CD14-positive monocyte (primary cell): ENCODE data around the gene RELB. TPM values are rescaled to one million over a fixed set of nuclear protein-coding genes. Genes with fewer than 3 reads are reported as not detected.

Experiments used
- DNase-seq, 3 donors: peaks; one replicate each; pipeline ENCODE4 v3.0.0-alpha.2; 2011 to 2022
- H2AFZ ChIP-seq: 2 replicates; pipeline ENCODE4 v1.6.0; 2012; ENCODE audit warnings: mild to moderate bottlenecking, low read depth, low read length, inconsistent platforms; ENCODE audit not compliant: insufficient read depth, poor library complexity, severe bottlenecking
- H3K27ac ChIP-seq, 2 donors: 1 replicate in 1 of 2; 2 replicates in 1 of 2; pipeline ENCODE4 v1.5.1; 2012 to 2013; ENCODE audit warnings: low read length in 2 of 2, control low read depth in 1 of 2, inconsistent platforms in 1 of 2, low read depth in 1 of 2, mild to moderate bottlenecking in 1 of 2
- H3K27me3 ChIP-seq, 2 donors: one replicate each; pipeline versions ENCODE4 v1.6.0 to v1.6.1; 2011 to 2013; ENCODE audit warnings: low read length in 2 of 2; ENCODE audit not compliant: control insufficient read depth in 2 of 2, insufficient read depth in 2 of 2
- H3K36me3 ChIP-seq, 2 donors: replicated peaks in 1 of 2; 1 replicate in 1 of 2; 2 replicates in 1 of 2; pipeline versions ENCODE4 v1.5.1 to v1.6.1; 2012 to 2013; ENCODE audit warnings: low read length in 2 of 2, control low read depth in 1 of 2, inconsistent platforms in 1 of 2, mild to moderate bottlenecking in 1 of 2; ENCODE audit not compliant: insufficient read depth in 2 of 2, control insufficient read depth in 1 of 2
- H3K4me1 ChIP-seq, 2 donors: 1 replicate in 1 of 2; 2 replicates in 1 of 2; pipeline versions ENCODE4 v1.5.1 to v1.6.1; 2012 to 2013; ENCODE audit warnings: low read length in 2 of 2, control low read depth in 1 of 2, inconsistent platforms in 1 of 2, mild to moderate bottlenecking in 1 of 2, moderate library complexity in 1 of 2; ENCODE audit not compliant: insufficient read depth in 2 of 2, control insufficient read depth in 1 of 2
- H3K4me2 ChIP-seq: replicated peaks from 2 replicates; pipeline ENCODE3; 2012; ENCODE audit warnings: low read length, moderate library complexity, mild to moderate bottlenecking; ENCODE audit not compliant: poor library complexity, severe bottlenecking; ENCODE audit errors: extremely low read depth
- H3K4me3 ChIP-seq, 3 experiments: fragments of 200-600 bp in 1 of 3; sonication (generic) in 1 of 3; replicated peaks in 1 of 3; 1 replicate in 2 of 3; 2 replicates in 1 of 3; pipeline ENCODE4 v1.5.1; 2011 to 2013; ENCODE audit warnings: low read length in 3 of 3, mild to moderate bottlenecking in 3 of 3, control low read depth in 2 of 3, low read depth in 2 of 3, inconsistent platforms in 1 of 3, moderate library complexity in 1 of 3
- H3K79me2 ChIP-seq: 2 replicates; pipeline ENCODE4 v1.6.0; 2012; ENCODE audit warnings: mild to moderate bottlenecking, control low read depth, inconsistent platforms, low read length, moderate library complexity; ENCODE audit not compliant: insufficient read depth
- H3K9ac ChIP-seq: 2 replicates; pipeline ENCODE4 v1.6.0; 2017; ENCODE audit warnings: low read length, mild to moderate bottlenecking; ENCODE audit not compliant: insufficient read depth, poor library complexity, severe bottlenecking
- H3K9me3 ChIP-seq, 2 donors: replicated peaks in 1 of 2; 1 replicate in 1 of 2; 2 replicates in 1 of 2; pipeline versions ENCODE4 v1.5.1 to v1.6.1; 2012 to 2013; ENCODE audit warnings: low read length in 2 of 2, control low read depth in 1 of 2; ENCODE audit not compliant: control insufficient read depth in 1 of 2, insufficient read depth in 1 of 2
- H4K20me1 ChIP-seq: 2 replicates; pipeline ENCODE4 v1.6.0; 2012; ENCODE audit warnings: mild to moderate bottlenecking, low read length, control low read depth, moderate library complexity; ENCODE audit not compliant: insufficient read depth
- H3K27ac Mint-ChIP-seq, 7 donors: one replicate each; pipeline ENCODE4 v1.8.0; 2020; ENCODE audit warnings: mild to moderate bottlenecking in 7 of 7, mixed read lengths in 7 of 7, moderate library complexity in 6 of 7, inconsistent platforms in 2 of 7
- H3K27me3 Mint-ChIP-seq, 3 donors: one replicate each; pipeline ENCODE4 v1.8.0; 2021 to 2022; ENCODE audit warnings: low read depth in 3 of 3, mild to moderate bottlenecking in 3 of 3, mixed read lengths in 3 of 3, moderate library complexity in 3 of 3, inconsistent platforms in 1 of 3
- H3K36me3 Mint-ChIP-seq, 2 donors: one replicate each; pipeline ENCODE4 v1.8.0; 2020; ENCODE audit warnings: mixed read lengths in 2 of 2, inconsistent platforms in 1 of 2, mild to moderate bottlenecking in 1 of 2
- H3K4me1 Mint-ChIP-seq: one replicate; pipeline ENCODE4 v1.8.0; 2020; ENCODE audit warnings: mild to moderate bottlenecking, mixed read lengths
- H3K4me3 Mint-ChIP-seq, 2 donors: one replicate each; pipeline ENCODE4 v1.8.0; 2020; ENCODE audit warnings: mild to moderate bottlenecking in 2 of 2, mixed read lengths in 2 of 2, moderate library complexity in 1 of 2
- H3K9me3 Mint-ChIP-seq, 7 donors: one replicate each; pipeline ENCODE4 v1.8.0; 2020 to 2022; ENCODE audit warnings: mixed read lengths in 7 of 7, mild to moderate bottlenecking in 6 of 7, moderate library complexity in 6 of 7, inconsistent platforms in 2 of 7
- WGBS: methylation state at CpG from one replicate; pipeline ENCODE4 v1.1.5; 2013; ENCODE audit warnings: missing lambda C conversion rate; ENCODE audit not compliant: insufficient coverage; 5-methylcytosine and 5-hydroxymethylcytosine counted together
- intact Hi-C, 2 donors: fragments of 100-400 bp; cut with micrococcal nuclease; formaldehyde crosslinking; loops; one replicate each; pipeline versions ENCODE4 v1.15.0 to v1.15.1; 2023
- polyA plus RNA-seq, 3 donors: library from polyadenylated mRNA; depleted of rRNA in 1 of 3; unstranded in 2 of 3; stranded (reverse) in 1 of 3; fragments of 300-500 nt in 2 of 3; fragments of >200 nt in 1 of 3; fragmentation: Illumina TruSeq in 2 of 3; gene quantifications; 1 replicate in 2 of 3; 2 replicates in 1 of 3; pipeline ENCODE4 v1.2.3, GENCODE V29; 2012 to 2021
- TF ChIP-seq, protein P1 (sequence below): fragments of 200-600 bp; IDR thresholded peaks from one replicate; pipeline ENCODE4 v1.8.0; 2022; ENCODE audit warnings: antibody characterized with exemption, mild to moderate bottlenecking

RELB gene
- polyA plus RNA-seq, 3 donors: 32.3 to 35.0 (median 34.4) TPM

DNA sequence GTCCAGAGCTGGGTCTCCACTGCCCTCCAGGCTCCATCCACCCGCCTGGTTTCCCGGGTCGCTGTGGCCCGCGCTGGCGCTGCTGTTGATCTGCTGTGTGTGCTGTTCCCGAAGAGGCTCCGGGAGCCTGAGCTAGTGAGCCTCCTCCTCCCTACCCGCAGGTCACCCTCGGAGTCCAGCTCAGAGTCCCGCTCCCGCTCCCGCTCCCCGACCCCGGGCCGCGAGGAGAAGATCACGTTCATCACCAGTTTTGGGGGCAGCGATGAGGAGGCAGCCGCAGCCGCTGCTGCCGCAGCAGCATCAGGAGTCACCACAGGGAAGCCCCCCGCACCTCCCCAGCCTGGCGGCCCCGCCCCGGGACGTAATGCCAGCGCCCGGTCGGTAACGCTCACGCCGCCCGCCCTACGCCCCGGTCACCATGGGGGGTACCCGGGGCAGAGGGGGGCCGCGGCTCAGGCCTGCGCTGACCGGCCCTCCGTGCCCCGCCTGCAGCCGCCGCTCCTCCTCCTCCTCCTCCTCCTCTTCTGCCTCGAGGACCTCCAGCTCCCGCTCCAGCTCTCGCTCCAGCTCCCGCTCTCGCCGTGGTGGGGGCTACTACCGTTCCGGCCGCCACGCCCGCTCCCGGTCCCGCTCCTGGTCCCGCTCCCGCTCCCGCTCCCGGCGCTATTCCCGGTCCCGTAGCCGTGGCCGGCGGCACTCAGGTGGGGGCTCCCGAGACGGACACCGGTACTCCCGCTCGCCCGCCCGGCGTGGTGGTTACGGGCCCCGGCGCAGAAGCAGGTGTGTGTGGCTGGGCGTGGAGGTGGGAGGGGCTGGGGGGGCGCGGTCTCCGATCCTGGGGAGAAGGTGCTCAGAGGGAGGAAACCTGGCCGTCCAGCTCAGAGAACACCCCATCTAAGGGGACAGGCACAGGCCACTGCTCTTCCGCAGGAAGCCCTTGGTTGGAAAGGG, 62.9 kb downstream of the RELB start:
- 97% methylated on average over 52 of the region's 85 CpGs for WGBS
- peaks cover 3% of the 10 kb centered on the region for H3K4me1 Mint-ChIP-seq
- H3K27ac Mint-ChIP-seq: peak overlapping the region in 2 of 7 donors; percentile 16 to 50
- peaks cover 0 to 2% (median 0%) of the 10 kb centered on the region in 3 donors for H3K27me3 Mint-ChIP-seq
- intact Hi-C loops: no loop called here
- H3K4me3 ChIP-seq: no peak overlapping the region
- H2AFZ ChIP-seq: no peak overlapping the region
- H3K27ac ChIP-seq: no peak overlapping the region
- H3K9ac ChIP-seq: no peak overlapping the region
- no peak for DNase-seq
- no peaks in the 10 kb centered on the region for H3K4me1 ChIP-seq
- peaks cover 65 to 95% of the 10 kb centered on the region in 2 donors for H3K36me3 Mint-ChIP-seq
- no peak overlapping the region for H3K4me2 ChIP-seq
- H3K36me3 ChIP-seq: peaks cover 89 to 99% of the 10 kb centered on the region in 2 donors
- no peaks in the 10 kb centered on the region for H3K27me3 ChIP-seq
- peaks cover 0 to 3% (median 0%) of the 10 kb centered on the region in 7 donors for H3K9me3 Mint-ChIP-seq
- H3K9me3 ChIP-seq: no peaks in the 10 kb centered on the region
- peaks cover 88% of the 10 kb centered on the region for H4K20me1 ChIP-seq
- TF ChIP-seq, protein P1, sequence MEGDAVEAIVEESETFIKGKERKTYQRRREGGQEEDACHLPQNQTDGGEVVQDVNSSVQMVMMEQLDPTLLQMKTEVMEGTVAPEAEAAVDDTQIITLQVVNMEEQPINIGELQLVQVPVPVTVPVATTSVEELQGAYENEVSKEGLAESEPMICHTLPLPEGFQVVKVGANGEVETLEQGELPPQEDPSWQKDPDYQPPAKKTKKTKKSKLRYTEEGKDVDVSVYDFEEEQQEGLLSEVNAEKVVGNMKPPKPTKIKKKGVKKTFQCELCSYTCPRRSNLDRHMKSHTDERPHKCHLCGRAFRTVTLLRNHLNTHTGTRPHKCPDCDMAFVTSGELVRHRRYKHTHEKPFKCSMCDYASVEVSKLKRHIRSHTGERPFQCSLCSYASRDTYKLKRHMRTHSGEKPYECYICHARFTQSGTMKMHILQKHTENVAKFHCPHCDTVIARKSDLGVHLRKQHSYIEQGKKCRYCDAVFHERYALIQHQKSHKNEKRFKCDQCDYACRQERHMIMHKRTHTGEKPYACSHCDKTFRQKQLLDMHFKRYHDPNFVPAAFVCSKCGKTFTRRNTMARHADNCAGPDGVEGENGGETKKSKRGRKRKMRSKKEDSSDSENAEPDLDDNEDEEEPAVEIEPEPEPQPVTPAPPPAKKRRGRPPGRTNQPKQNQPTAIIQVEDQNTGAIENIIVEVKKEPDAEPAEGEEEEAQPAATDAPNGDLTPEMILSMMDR: no peak
- H3K79me2 ChIP-seq: peaks cover 34% of the 10 kb centered on the region
- H3K4me3 Mint-ChIP-seq: no peak overlapping the region

DNA sequence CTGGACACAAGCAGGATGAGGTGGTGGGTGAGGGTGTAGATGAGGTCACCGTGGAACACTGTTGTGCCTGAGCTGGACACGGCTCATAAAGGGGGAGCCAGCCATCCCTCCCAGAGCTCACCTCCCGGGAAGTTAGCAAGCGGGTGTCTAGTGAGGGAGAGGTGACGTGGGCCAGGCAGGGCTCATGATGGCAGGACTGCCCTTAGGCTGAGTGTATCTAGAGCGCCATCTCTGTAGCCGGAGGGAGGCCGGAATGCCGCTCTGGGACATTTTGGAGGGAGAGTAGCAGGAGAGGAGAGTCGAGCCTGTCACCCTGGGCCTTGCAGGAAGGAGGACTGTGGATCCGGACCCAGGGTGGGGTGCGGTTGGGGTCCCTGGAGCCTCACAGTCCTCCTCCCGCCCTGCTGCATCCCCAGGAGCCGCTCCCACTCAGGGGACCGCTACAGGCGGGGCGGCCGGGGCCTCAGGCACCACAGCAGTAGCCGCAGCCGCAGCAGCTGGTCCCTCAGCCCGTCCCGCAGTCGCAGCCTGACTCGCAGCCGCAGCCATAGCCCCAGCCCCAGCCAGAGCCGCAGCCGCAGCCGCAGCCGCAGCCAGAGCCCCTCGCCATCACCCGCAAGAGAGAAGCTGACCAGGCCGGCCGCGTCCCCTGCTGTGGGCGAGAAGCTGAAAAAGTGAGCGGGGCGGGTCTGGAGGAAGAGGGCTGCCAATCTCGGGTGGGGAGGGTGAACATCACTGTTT, 65.8 kb downstream of the RELB start:
- WGBS: 95% methylated on average over 37 of the region's 38 CpGs
- H3K27ac ChIP-seq: no peak overlapping the region
- H3K4me3 Mint-ChIP-seq: no peak overlapping the region

More for the DNA sequence above, 65.8 kb downstream of the RELB start:
- H3K79me2 ChIP-seq: peaks cover 29% of the 10 kb centered on the region
- no peak overlapping the region for H3K4me2 ChIP-seq
- H3K9me3 ChIP-seq: no peaks in the 10 kb centered on the region
- TF ChIP-seq, protein P1: no peak
- no peak overlapping the region for H3K9ac ChIP-seq
- H3K4me1 Mint-ChIP-seq: peaks cover 3% of the 10 kb centered on the region
- H3K9me3 Mint-ChIP-seq: peaks cover 0 to 3% (median 0%) of the 10 kb centered on the region in 7 donors
- no peaks in the 10 kb centered on the region for H3K27me3 Mint-ChIP-seq
- H2AFZ ChIP-seq: no peak overlapping the region
- H3K36me3 Mint-ChIP-seq: peaks cover 61 to 95% of the 10 kb centered on the region in 2 donors
- H3K4me3 ChIP-seq: no peak overlapping the region
- peaks cover 89 to 99% of the 10 kb centered on the region in 2 donors for H3K36me3 ChIP-seq
- DNase-seq: no peak
- intact Hi-C loops: no loop called here
- no peak overlapping the region for H3K27ac Mint-ChIP-seq
- peaks cover 90% of the 10 kb centered on the region for H4K20me1 ChIP-seq
- no peaks in the 10 kb centered on the region for H3K27me3 ChIP-seq
- H3K4me1 ChIP-seq: no peaks in the 10 kb centered on the region
